ENCODE results near the gene NHLRC4. TPM values are rescaled to one million over a fixed set of nuclear protein-coding genes. Genes with fewer than 3 reads are reported as not detected.

Gene NHLRC4
- total RNA-seq, 5 donors from 2014 or later (not counting 1 experiment from before 2014, with no cell fraction given) = 1.3 to 5.0 (median 3.6) TPM

- Histone ChIP-seq H3K9me3 (no peaks in the 10 kb centered on the region), H3K27ac (ENCODE audit: low read length) (no peak overlapping the region), H3K27me3 (replicated peaks in 1 of 2; ENCODE audit: control insufficient read depth in 2 of 2, extremely low read depth in 1 of 2, insufficient read depth in 2 of 2, low read length in 1 of 2) (peaks cover 0 to 41% of the 10 kb centered on the region in 2 experiments), H3K4me3 (ENCODE audit: control insufficient read depth in 1 of 2, extremely low read depth in 1 of 2, low read length in 1 of 2) (no peak overlapping the region), H3K4me1 (ENCODE audit: control insufficient read depth in 1 of 2, extremely low read depth in 1 of 2, insufficient read depth in 2 of 2, low read length in 2 of 2) (peaks cover 0 to 4% of the 10 kb centered on the region in 2 experiments), H3K36me3 (ENCODE audit: control insufficient read depth in 2 of 2, extremely low read depth in 1 of 2, insufficient read depth in 1 of 2, low read length in 1 of 2) (no peaks in the 10 kb centered on the region)
- Mint-ChIP-seq H3K27me3 (peaks cover 0 to 16% of the 10 kb centered on the region in 2 donors), H3K4me1 (peaks cover 0 to 2% (median 0%) of the 10 kb centered on the region in 3 donors), H3K36me3 (peaks cover 3% of the 10 kb centered on the region), H3K27ac (no peak overlapping the region), H3K4me3 (no peak overlapping the region), H3K9me3 (no peaks in the 10 kb centered on the region)
- CTCF ChIA-PET = no interaction called here
- ATAC-seq (replicated peaks in 1 of 4) (no peak), DNase-seq (no peak)
- WGBS (ENCODE audit: insufficient coverage) = 86% methylated on average over 18 of the region's 23 CpGs
- POLR2A ChIA-PET = no interaction called here
Observed at GRCh38 chr16:557463-558297, 9.1 kb upstream of the NHLRC4 start.

- peaks cover 0 to 4% of the 10 kb centered on the region in 2 experiments for H3K4me1 ChIP-seq (ENCODE audit: control insufficient read depth in 1 of 2, extremely low read depth in 1 of 2, insufficient read depth in 2 of 2, low read length in 2 of 2)
- H3K4me3 ChIP-seq (ENCODE audit: control insufficient read depth in 1 of 2, extremely low read depth in 1 of 2, low read length in 1 of 2) = no peak overlapping the region
- no peak for DNase-seq
- WGBS (ENCODE audit: insufficient coverage) = 65% methylated on average over 16 of the region's 22 CpGs
- H3K9me3 Mint-ChIP-seq = no peaks in the 10 kb centered on the region
- no peak for ATAC-seq (replicated peaks in 1 of 4)
- ChIA-PET CTCF (no interaction called here), POLR2A (no interaction called here)
- H3K27ac Mint-ChIP-seq = no peak overlapping the region
- H3K4me3 Mint-ChIP-seq = no peak overlapping the region
- H3K27ac ChIP-seq (ENCODE audit: low read length) = no peak overlapping the region
- H3K9me3 ChIP-seq = no peaks in the 10 kb centered on the region
- peaks cover 0 to 41% of the 10 kb centered on the region in 2 experiments for H3K27me3 ChIP-seq (replicated peaks in 1 of 2; ENCODE audit: control insufficient read depth in 2 of 2, extremely low read depth in 1 of 2, insufficient read depth in 2 of 2, low read length in 1 of 2)
- no peaks in the 10 kb centered on the region for H3K36me3 ChIP-seq (ENCODE audit: control insufficient read depth in 2 of 2, extremely low read depth in 1 of 2, insufficient read depth in 1 of 2, low read length in 1 of 2)
- H3K36me3 Mint-ChIP-seq = peaks cover 3% of the 10 kb centered on the region
- peaks cover 0 to 2% (median 0%) of the 10 kb centered on the region in 3 donors for H3K4me1 Mint-ChIP-seq
- peaks cover 0 to 16% of the 10 kb centered on the region in 2 donors for H3K27me3 Mint-ChIP-seq
Observed at GRCh38 chr16:558298-559020, 8.3 kb upstream of the NHLRC4 start.

- Histone ChIP-seq H3K27me3 (replicated peaks in 1 of 2; ENCODE audit: control insufficient read depth in 2 of 2, extremely low read depth in 1 of 2, insufficient read depth in 2 of 2, low read length in 1 of 2) (peaks cover 0 to 41% of the 10 kb centered on the region in 2 experiments), H3K36me3 (ENCODE audit: control insufficient read depth in 2 of 2, extremely low read depth in 1 of 2, insufficient read depth in 1 of 2, low read length in 1 of 2) (no peaks in the 10 kb centered on the region), H3K9me3 (no peaks in the 10 kb centered on the region), H3K4me3 (ENCODE audit: control insufficient read depth in 1 of 2, extremely low read depth in 1 of 2, low read length in 1 of 2) (no peak overlapping the region), H3K4me1 (ENCODE audit: control insufficient read depth in 1 of 2, extremely low read depth in 1 of 2, insufficient read depth in 2 of 2, low read length in 2 of 2) (peaks cover 0 to 4% of the 10 kb centered on the region in 2 experiments), H3K27ac (ENCODE audit: low read length) (no peak overlapping the region)
- H3K9me3 Mint-ChIP-seq = no peaks in the 10 kb centered on the region
- ATAC-seq (replicated peaks in 1 of 4) (no peak), DNase-seq (no peak)
- H3K27me3 Mint-ChIP-seq = peaks cover 0 to 16% of the 10 kb centered on the region in 2 donors
- H3K4me3 Mint-ChIP-seq = peak overlapping the region in 1 of 3 donors; percentile 41
- peaks cover 0 to 2% (median 0%) of the 10 kb centered on the region in 3 donors for H3K4me1 Mint-ChIP-seq
- H3K27ac Mint-ChIP-seq = no peak overlapping the region
- 86% methylated on average over 9 of the region's 15 CpGs for WGBS (ENCODE audit: insufficient coverage)
- H3K36me3 Mint-ChIP-seq = peaks cover 3% of the 10 kb centered on the region
- ChIA-PET CTCF (no interaction called here), POLR2A (no interaction called here)
Observed at GRCh38 chr16:559021-559380, 7.8 kb upstream of the NHLRC4 start.

GRCh38 chr16:559411-560203 lies 7.2 kb upstream of the NHLRC4 start:
- H3K27ac ChIP-seq (ENCODE audit: low read length) = no peak overlapping the region
- H3K27ac Mint-ChIP-seq = no peak overlapping the region
- CTCF ChIA-PET = no interaction called here
- H3K27me3 ChIP-seq (replicated peaks in 1 of 2; ENCODE audit: control insufficient read depth in 2 of 2, extremely low read depth in 1 of 2, insufficient read depth in 2 of 2, low read length in 1 of 2) = peaks cover 0 to 41% of the 10 kb centered on the region in 2 experiments
- peaks cover 0 to 4% of the 10 kb centered on the region in 2 experiments for H3K4me1 ChIP-seq (ENCODE audit: control insufficient read depth in 1 of 2, extremely low read depth in 1 of 2, insufficient read depth in 2 of 2, low read length in 2 of 2)
- peaks cover 0 to 2% (median 0%) of the 10 kb centered on the region in 3 donors for H3K4me1 Mint-ChIP-seq
- peak overlapping the region in 1 of 3 donors; percentile 41 for H3K4me3 Mint-ChIP-seq
- WGBS (ENCODE audit: insufficient coverage) = 20% methylated on average over 61 of the region's 62 CpGs
- H3K9me3 Mint-ChIP-seq = no peaks in the 10 kb centered on the region
- ATAC-seq (replicated peaks in 1 of 4) = no peak
- H3K36me3 ChIP-seq (ENCODE audit: control insufficient read depth in 2 of 2, extremely low read depth in 1 of 2, insufficient read depth in 1 of 2, low read length in 1 of 2) = no peaks in the 10 kb centered on the region
- H3K27me3 Mint-ChIP-seq = peaks cover 0 to 16% of the 10 kb centered on the region in 2 donors
- H3K4me3 ChIP-seq (ENCODE audit: control insufficient read depth in 1 of 2, extremely low read depth in 1 of 2, low read length in 1 of 2) = no peak overlapping the region
- H3K9me3 ChIP-seq = no peaks in the 10 kb centered on the region
- no peaks in the 10 kb centered on the region for H3K36me3 Mint-ChIP-seq
- no peak for DNase-seq
- POLR2A ChIA-PET = no interaction called here

GRCh38 chr16:560204-560700 lies 6.6 kb upstream of the NHLRC4 start, which contains the start of gene PRR35:
Gene PRR35 (plus strand): TSS chr16:560394. CDS start chr16:563295, 2,901 bp downstream.
- H3K4me3 Mint-ChIP-seq = peak within 1 kb of the TSS in 1 of 3 donors; percentile 41
- no peak for ATAC-seq (replicated peaks in 1 of 4)
- POLR2A ChIA-PET = no interaction called here

More at GRCh38 chr16:560204-560700, 6.6 kb upstream of the NHLRC4 start, which contains the start of gene PRR35:
- Mint-ChIP-seq H3K36me3 (no peaks in the 10 kb centered on the region), H3K27me3 (peaks cover 0 to 16% of the 10 kb centered on the region in 2 donors), H3K9me3 (no peaks in the 10 kb centered on the region), H3K27ac (no peak within 1 kb of the TSS), H3K4me1 (peaks cover 0 to 2% (median 0%) of the 10 kb centered on the region in 3 donors)
- H3K36me3 ChIP-seq (ENCODE audit: control insufficient read depth in 2 of 2, extremely low read depth in 1 of 2, insufficient read depth in 1 of 2, low read length in 1 of 2) = no peaks in the 10 kb centered on the region
- H3K27ac ChIP-seq (ENCODE audit: low read length) = no peak within 1 kb of the TSS
- no peak for DNase-seq
- H3K9me3 ChIP-seq = no peaks in the 10 kb centered on the region
- CTCF ChIA-PET = no interaction called here
- H3K4me1 ChIP-seq (ENCODE audit: control insufficient read depth in 1 of 2, extremely low read depth in 1 of 2, insufficient read depth in 2 of 2, low read length in 2 of 2) = peaks cover 0 to 4% of the 10 kb centered on the region in 2 experiments
- 2% methylated on average over 82 of the region's 84 CpGs for WGBS (ENCODE audit: insufficient coverage)
- no peak within 1 kb of the TSS for H3K4me3 ChIP-seq (ENCODE audit: control insufficient read depth in 1 of 2, extremely low read depth in 1 of 2, low read length in 1 of 2)
- peaks cover 0 to 41% of the 10 kb centered on the region in 2 experiments for H3K27me3 ChIP-seq (replicated peaks in 1 of 2; ENCODE audit: control insufficient read depth in 2 of 2, extremely low read depth in 1 of 2, insufficient read depth in 2 of 2, low read length in 1 of 2)
